HK-2 (cell line): ENCODE data around the gene EDNRA.

Experiments
- DNase-seq: peaks from one replicate; pipeline ENCODE4 v3.0.0-alpha.2; 2018; ENCODE audit not compliant: unreplicated experiment

The EDNRA gene

GRCh38 chr4:147498031-147498660 is 17.2 kb downstream of the EDNRA start:
- peak; percentile 5 for DNase-seq

GRCh38 chr4:147508346-147508745 is 27.4 kb downstream of the EDNRA start:
- no peak for DNase-seq

DNA sequence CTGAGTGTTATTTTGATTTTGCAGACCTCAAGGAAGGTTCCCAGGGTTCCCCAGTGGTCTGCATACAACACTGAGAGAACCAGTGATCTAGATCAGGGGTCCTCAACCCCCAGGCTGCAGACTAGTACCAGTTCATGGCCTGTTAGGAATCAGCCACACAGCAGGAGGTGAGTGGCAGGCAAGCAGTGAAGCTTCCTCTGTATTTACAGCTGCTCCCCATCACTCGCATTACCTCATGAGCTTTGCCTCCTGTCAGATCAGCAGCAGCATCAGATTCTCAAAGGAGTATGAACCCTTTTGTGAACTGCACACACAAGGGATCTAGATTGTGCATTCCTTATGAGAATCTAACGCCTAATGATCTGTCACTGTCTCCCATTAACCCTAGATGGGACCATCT is 28.5 kb downstream of the EDNRA start:
- DNase-seq: no peak

DNA sequence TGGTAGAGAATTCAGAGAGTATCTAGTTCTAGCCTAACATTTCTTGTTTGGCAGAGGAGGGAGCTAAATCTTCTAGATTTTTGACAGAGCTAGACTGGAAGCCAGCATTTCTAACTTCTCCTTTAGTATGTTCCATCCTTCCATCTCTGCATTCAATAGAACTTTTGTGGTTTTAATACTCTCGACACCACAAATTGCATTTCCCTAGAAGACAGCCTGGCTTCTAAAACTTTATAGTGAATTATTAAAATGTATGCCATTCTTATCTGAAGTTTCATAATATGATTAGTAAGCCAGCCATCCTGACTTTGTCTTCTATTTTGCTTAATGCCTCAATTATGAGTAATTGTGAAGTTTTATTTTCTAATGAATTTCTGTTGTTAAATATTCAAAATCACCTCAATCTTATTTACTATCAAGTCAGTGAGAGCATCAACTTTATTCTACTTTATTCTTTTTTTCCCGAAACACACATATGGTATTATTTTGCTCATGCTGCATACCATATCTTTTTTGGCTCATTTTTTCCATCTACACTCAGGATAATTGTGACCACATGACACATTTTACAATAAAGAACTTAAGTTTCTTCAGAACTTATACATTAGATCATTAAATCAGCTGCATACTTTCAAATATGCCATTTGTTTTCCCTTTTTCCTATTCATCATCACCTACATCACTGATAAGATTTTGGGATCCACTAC is 30.2 kb downstream of the EDNRA start:
- DNase-seq: no peak

DNA sequence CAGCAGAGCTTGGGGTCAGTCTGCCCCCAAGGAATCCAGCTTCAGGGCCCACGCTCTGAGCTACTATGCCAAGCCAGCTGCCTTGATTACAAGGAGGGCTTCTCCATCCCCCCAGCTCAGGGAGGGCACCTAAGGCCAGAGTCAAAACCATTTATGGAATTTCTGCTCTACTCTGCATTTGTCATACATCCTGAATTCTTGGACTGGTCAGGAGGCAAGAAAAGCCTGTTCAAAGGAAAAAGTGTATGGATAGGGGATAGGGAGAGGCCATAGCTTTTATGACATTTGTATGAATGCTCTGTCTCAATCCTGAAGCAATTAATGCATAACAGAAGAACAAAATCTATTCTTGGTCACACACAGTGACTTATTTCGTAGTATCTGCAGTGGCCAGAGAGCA is 32.2 kb downstream of the EDNRA start:
- no peak for DNase-seq

DNA sequence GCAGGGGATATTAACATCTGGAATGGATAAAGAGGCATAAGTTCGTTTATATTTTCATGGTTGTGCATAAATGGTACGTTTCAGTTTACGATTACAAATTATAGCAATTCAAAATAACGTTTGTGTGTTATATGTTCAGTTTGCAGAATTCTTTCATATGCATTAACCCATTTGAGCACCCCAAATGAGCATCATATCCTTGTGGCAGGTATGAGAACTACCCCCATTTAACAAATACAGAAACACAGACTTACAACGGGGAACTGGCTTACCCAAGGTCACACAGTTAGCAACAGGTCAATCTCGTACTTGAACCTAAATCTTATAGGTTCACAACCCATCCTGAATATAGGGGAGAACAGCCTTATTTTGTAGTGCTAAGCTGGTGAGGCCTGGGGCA is 33.1 kb downstream of the EDNRA start:
- no peak for DNase-seq

DNA sequence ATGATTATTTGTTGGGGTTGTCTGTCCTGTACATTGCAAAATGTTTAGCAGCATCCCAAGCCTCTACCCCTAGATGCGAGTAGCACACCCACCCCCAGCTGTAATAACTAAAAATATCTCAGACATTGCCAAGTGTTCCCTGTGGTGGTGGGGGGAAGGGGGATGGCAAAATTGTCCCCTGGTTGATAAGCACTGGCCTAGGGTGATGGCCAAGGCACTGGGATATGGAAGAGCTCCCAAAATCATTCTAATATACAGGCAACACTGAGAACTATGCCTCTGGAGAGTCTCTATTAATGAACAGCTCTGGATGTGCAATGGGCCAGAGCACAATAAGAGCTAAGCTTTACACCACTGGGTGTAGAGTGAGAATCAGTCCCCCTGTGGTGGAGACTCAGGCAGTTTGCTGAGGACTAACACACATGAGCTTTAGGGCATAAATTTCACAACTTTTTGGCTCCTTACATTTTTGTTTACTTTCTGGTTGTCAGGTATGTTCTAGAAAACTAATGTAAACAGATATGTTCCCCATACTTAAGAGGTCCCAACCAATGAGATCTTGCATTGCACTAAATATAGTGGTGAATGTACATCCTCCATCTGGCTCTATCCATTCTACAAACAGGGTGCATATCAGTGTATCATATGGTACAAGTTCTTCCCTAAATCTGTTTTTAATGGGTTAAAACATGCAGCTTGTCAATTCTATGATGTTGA is 34.5 kb downstream of the EDNRA start:
- no peak for DNase-seq

- DNase-seq: no peak
Measured at GRCh38 chr4:147516133-147516532, 35.2 kb downstream of the EDNRA start.

GRCh38 chr4:147518086-147518485 is 37.2 kb downstream of the EDNRA start:
- no peak for DNase-seq

DNA sequence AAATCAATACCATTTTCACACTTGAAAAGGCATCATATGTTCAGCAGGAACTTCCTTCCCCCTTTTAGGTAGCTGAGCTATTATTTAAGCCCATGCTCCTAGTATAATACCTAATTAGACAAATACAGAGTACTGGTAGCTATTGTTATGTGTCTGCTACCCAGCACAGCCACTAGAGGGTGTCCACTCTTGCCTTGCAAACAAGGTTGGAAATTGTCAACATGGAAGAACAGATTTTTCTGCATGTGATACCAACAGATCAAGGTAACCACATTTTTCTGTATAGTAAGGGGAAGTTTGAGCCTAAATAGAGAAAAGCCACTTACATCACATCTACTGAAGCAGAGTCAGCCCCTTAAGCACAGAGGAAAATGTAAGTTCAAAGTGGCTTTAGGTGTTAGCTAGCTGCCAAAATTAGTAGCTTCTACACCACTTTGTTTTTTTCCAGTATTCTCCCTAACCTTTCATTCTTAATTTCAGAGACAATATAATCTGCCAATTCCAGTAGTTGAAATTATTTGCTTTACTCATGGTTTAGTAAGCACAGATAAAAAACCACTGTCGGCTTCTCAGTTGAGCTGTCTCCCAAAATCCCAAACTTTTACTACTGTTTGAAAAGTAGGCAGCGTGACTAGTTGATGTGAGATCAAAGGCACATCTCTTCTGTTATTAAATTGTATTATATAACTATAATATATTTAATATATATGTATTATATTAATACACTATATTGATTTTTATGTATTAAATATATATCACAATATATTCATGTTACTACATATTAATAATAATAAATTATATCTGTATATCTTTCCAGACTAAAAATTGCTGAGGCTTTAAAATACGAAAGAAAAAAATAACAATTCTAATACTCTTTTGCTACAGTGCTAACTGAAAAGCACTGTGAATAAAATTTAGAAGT is 38.2 kb downstream of the EDNRA start:
- DNase-seq: peak; percentile 40

DNA sequence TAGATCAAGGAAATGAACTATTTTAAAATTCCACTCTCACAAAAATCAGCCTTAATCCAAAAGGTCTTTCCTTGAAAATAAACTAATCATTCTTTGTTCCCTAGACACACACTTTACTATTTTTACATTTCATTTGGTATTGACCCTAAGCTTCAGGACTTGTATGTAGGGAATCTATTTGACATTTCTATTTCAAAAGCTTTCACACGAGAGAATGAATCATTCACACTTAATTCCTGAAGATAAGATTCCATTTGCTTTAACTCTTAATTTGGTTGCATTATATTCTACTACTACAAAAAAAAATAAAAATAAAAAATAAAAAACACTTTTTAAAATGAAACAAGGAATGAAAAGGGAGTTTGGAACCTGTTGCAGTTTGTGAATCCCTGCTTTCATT is 43.7 kb downstream of the EDNRA start:
- no peak for DNase-seq

DNA sequence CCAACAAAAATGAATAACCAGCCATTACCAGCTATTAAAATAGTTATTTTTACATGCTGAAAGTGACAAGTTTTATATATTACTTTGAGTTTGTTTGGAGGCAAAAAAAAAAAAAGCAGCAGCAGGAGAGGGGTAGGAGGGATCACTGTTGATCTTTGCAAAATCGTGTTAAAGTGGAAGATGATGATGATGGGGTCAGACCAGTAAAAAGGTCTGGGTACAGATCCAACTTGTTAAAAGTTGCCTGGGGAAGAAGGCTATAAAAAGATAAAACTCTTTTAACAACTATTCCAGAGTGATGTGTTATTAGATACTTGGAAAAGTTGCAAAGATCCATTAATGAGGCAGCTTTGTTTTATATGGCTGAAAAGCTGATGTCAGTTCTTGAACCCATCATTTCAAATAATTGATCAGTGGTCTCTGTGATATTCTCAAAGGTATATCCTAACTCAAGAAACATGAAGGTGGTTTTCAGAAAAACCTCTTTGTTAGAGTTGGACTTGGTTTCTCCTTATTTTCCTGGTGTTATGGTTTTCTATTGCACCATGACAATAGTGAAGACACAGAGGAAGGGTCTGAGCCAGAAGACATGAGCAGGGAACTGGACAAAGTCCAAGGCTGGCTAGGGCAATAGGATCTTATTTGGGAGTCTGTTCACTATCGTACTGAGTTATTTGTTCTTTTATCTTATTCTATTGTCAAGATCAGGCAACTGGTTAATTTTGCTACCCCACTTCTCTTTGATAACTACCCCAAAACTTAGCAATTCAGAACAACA is 44.8 kb downstream of the EDNRA start:
- no peak for DNase-seq

DNA sequence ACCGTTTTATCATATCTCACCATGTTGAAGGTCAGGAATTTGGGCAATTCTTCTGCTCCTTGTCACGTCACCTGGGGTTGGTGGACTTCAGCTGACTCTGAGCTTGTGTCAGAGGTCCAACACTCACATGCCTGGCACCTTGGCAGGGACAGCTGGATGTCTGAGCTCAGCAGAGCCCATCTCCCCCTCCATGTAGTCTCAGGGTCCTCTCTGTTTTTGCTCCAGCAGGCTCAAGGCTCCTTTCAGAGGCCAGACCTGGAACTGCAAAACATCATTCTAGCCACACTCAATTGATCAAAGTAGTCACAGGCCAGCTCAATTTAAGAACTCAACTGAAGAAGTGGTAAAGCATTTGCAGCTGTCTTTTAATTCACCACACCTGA is 45.4 kb downstream of the EDNRA start:
- no peak for DNase-seq

DNA sequence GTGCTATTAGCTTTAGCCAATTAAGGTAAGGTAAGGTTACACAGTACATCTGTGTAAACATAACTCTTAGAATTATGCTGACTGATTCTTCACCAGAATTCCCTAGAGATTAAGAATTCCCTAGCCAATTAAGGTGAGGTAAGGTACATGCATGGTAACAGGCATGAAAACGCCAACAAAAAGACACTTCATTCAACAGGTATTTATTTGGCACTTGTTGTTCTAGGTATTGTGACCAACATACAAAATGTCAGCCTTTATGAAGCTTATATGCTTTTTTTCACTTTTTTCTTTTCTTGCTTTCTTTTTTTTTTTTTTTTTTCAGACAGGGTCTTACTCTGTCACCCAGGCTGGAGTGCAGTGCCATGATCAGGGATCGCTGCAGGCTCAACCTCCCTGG is 47.2 kb downstream of the EDNRA start:
- no peak for DNase-seq

DNA sequence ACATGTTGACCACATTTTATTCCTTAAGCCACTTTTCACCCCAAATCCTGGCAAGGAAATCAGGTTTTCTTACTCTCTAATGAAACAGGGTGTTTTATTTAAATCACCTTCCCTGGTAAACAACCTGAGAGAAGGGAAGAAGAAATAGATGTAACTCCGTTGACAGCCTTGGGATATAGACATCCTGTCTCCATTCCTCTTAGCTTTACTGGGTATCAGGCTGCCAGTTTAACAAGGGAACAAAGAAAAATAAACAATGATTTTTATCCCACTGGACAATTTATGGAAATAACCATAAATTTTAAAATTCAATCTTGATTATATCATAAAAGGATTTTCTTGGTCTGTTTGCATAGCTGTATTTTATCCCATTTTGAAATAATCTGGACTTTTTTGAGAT is 49.2 kb downstream of the EDNRA start:
- no peak for DNase-seq

DNA sequence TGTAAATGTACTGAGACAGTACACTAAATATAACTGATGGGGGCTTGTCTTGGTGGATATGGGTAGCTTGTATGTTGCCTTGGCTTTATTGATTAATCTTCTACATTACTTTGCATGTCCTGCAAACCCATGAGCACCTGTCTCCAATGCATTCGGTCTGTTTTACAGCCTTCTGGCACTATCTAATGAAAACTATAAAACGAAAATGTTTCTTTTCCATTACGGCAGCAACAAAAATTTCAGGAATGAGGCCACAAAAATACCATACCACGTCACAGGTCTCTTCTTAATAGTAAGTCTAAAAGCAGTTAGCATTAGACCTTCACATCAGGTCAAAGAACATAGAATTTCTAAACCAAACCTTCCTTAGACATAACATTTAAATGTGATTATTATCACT is 49.8 kb downstream of the EDNRA start:
- no peak for DNase-seq

- DNase-seq: no peak
Measured at GRCh38 chr4:147532896-147533295, 52.0 kb downstream of the EDNRA start.

DNA sequence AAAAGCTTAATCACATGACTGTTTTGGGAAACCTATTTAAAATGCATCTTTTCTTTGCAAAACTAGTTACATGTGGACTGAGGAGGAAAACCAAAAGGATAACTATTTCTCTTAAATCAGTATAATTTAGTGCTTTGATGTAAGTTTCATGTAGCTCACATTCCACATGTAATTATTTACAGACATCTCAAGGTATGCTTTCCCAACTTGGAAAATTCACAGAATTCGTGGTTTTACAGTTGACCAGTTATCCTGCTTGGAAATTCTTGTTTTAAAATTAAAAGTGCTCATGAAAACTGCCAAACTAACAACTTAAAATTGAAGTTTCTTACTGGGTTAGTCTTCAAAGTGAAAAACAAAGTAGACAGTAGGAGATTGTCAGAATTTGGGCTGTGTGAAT is 52.4 kb downstream of the EDNRA start:
- no peak for DNase-seq

GRCh38 chr4:147535124-147535523 is 54.2 kb downstream of the EDNRA start:
- no peak for DNase-seq

DNA sequence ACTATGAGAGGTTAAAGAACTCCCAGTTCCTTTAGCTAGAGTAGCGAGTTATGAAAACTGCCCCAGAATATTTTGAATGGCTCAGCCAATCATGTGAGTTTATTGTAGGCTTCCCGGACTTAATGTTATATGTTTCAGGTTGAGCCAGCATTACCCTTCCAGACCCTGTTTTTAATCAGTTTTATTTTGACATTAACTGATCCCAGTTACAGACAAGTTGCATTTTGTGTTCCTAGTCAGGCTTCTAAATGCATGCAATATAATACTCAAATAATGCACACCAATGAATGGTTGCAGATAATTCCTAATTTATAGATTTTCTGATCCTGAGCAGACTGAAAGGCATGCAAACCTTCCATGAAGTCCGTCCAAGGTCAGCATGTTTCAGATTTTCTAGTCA is 57.8 kb downstream of the EDNRA start:
- DNase-seq: no peak

GRCh38 chr4:147539959-147540358 is 59.1 kb downstream of the EDNRA start:
- no peak for DNase-seq
